Endothelial cell (in vitro differentiated cells): ENCODE measurements around the gene STUB1. TPM values are rescaled to one million over a fixed set of nuclear protein-coding genes. Genes with fewer than 3 reads are reported as not detected.

Source experiments
- DNase-seq: peaks from one replicate; pipeline ENCODE4 v3.0.0; 2021; ENCODE audit warnings: low spot score
- H3K27ac Mint-ChIP-seq: one replicate; pipeline ENCODE4 v1.8.0; 2021; ENCODE audit warnings: mixed read lengths, inconsistent platforms; ENCODE audit not compliant: unreplicated experiment
- H3K27me3 Mint-ChIP-seq: one replicate; pipeline ENCODE4 v1.8.0; 2021; ENCODE audit warnings: mild to moderate bottlenecking, moderate library complexity, mixed read lengths, inconsistent platforms; ENCODE audit not compliant: unreplicated experiment
- H3K36me3 Mint-ChIP-seq: one replicate; pipeline ENCODE4 v1.8.0; 2021; ENCODE audit warnings: mild to moderate bottlenecking, low read depth, mixed read lengths, inconsistent platforms; ENCODE audit not compliant: unreplicated experiment
- H3K4me1 Mint-ChIP-seq: one replicate; pipeline ENCODE4 v1.8.0; 2021; ENCODE audit warnings: mild to moderate bottlenecking, mixed read lengths, inconsistent platforms; ENCODE audit not compliant: unreplicated experiment
- H3K4me3 Mint-ChIP-seq: one replicate; pipeline ENCODE4 v1.8.0; 2021; ENCODE audit warnings: mild to moderate bottlenecking, mixed read lengths, inconsistent platforms; ENCODE audit not compliant: unreplicated experiment
- H3K9me3 Mint-ChIP-seq: one replicate; pipeline ENCODE4 v1.8.0; 2021; ENCODE audit warnings: mixed read lengths, inconsistent platforms; ENCODE audit not compliant: unreplicated experiment
- total RNA-seq: library from RNA; stranded (reverse); fragmentation: NEBNext Ultra II Directional; extraction: Animal tissue kit (Norgen Biotek cat#: 25700); gene quantifications from one replicate; pipeline ENCODE4 v1.2.1, GENCODE V29; 2021; ENCODE audit not compliant: unreplicated experiment
- TF ChIP-seq, protein P1 (sequence below): fragments of 200-600 bp; sonication (generic); IDR thresholded peaks from one replicate; pipeline ENCODE4 v1.5.0; 2021; ENCODE audit warnings: antibody characterized with exemption; ENCODE audit not compliant: unreplicated experiment

STUB1 gene
- total RNA-seq, 1 donor from 2014 or later = 93.7 TPM

DNA sequence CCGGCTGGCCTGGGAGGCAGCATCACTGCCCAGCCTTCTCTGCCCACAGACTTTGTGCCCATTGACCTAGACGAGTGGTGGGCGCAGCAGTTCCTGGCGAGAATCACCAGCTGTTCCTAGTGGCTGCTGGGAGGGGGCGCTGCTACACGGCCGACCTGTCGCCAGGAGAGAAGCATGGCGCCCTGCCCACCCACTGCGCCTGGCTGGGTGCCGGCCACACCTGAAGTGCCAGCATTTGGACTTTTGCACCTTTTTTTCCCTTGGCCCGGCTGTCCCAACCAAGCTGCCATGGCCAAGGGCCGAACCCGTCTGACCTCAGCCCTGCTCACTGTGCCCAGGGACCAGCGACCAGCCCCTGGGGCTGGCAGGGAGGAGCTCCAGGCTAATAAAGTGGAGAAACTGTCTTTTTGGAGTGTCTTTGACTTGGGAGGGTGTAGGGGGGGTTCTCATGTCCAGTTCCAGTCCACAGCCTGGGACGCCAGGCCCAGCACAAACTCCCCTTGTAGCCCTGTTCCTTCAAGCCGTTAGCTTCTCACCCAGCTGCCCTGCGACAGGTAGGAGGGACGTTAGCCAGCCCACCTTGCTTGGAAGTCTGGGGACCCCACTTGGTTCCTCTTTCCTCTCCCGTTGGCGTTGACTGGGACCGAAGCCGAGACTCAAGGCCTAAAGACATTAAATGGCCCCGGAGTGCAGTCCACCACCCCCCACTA lies 32.0 kb upstream of the STUB1 start:
- TF ChIP-seq, protein P1, sequence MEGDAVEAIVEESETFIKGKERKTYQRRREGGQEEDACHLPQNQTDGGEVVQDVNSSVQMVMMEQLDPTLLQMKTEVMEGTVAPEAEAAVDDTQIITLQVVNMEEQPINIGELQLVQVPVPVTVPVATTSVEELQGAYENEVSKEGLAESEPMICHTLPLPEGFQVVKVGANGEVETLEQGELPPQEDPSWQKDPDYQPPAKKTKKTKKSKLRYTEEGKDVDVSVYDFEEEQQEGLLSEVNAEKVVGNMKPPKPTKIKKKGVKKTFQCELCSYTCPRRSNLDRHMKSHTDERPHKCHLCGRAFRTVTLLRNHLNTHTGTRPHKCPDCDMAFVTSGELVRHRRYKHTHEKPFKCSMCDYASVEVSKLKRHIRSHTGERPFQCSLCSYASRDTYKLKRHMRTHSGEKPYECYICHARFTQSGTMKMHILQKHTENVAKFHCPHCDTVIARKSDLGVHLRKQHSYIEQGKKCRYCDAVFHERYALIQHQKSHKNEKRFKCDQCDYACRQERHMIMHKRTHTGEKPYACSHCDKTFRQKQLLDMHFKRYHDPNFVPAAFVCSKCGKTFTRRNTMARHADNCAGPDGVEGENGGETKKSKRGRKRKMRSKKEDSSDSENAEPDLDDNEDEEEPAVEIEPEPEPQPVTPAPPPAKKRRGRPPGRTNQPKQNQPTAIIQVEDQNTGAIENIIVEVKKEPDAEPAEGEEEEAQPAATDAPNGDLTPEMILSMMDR = peak; percentile 56
- H3K4me1 Mint-ChIP-seq = no peaks in the 10 kb centered on the region
- H3K27ac Mint-ChIP-seq = no peak overlapping the region
- H3K4me3 Mint-ChIP-seq = peak overlapping the region; percentile 62
- H3K9me3 Mint-ChIP-seq = no peaks in the 10 kb centered on the region
- H3K36me3 Mint-ChIP-seq = no peaks in the 10 kb centered on the region
- DNase-seq = no peak
- peaks cover 7% of the 10 kb centered on the region for H3K27me3 Mint-ChIP-seq

DNA sequence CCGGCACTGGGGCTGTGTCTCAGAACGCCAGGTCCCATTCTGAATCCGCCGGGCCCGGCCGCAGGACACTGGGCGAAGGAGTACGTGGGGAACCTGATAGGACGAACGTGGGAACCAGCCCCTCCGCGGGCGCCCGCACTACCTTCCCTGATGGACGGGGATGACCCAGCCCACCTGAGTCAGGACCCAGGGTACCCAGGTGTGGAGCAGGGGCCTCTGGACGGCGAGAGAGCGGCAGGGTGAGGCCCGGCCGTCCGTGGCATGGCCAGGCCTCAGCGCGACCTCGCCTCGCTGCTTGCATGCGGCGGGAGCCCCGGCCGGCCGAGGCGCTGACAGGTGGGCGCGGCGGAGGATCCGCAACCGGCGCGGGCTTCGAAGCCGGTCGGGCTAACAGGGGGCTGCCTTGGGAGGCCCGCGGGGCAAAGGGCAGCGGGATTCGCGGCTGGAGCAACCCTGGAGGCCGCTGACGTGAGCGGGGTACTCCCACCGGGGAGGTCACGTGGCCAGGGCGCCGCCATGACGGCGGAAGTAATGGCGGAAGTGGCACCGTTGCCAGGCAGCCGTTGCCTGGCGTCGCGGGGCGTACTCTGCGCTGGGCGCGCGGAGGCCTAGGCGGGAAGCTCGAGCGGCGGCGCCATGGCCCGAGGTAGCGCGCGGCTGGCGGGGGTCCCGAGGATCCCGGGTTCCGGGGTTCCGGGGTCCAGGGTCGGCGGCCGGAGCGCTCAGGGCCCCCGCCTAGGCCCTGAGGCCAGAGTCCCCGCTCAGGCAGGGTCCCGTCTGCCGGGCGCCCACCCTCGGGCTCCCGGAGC lies 31.2 kb upstream of the STUB1 start, which contains the start of gene WDR90:
WDR90 (plus strand) TSS at position 585 of the 809 bp plus-strand sequence; CDS start at position 637, 52 bp downstream.
- H3K27me3 Mint-ChIP-seq = peaks cover 9% of the 10 kb centered on the region
- no peaks in the 10 kb centered on the region for H3K36me3 Mint-ChIP-seq
- TF ChIP-seq, protein P1 = no peak
- no peaks in the 10 kb centered on the region for H3K4me1 Mint-ChIP-seq
- peak; percentile 88 for DNase-seq
- H3K4me3 Mint-ChIP-seq = peak within 1 kb of the TSS; percentile 76
- no peaks in the 10 kb centered on the region for H3K9me3 Mint-ChIP-seq
- H3K27ac Mint-ChIP-seq = peak within 1 kb of the TSS; percentile 36

DNA sequence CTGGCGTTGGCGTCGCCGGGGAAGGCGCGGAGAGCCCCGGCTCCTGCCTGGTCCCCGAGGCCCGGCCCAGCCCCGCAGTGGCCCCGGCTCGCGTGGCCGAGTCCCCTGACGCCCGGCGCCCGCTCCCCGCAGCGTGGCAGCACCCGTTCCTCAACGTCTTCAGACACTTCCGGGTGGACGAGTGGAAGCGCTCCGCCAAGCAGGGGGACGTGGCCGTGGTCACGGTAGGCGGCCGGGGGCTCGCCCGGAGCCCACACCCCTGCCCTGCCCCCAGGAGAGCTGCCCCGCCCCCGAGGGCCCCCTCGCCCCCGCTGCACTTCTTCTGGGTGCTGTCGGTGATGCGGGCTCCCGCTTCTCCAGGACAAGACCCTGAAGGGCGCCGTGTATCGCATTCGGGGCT lies 30.6 kb upstream of the STUB1 start:
- H3K4me1 Mint-ChIP-seq = no peaks in the 10 kb centered on the region
- H3K27me3 Mint-ChIP-seq = peaks cover 10% of the 10 kb centered on the region
- TF ChIP-seq, protein P1 = no peak
- no peak overlapping the region for H3K27ac Mint-ChIP-seq
- H3K9me3 Mint-ChIP-seq = no peaks in the 10 kb centered on the region
- DNase-seq = no peak
- H3K36me3 Mint-ChIP-seq = no peaks in the 10 kb centered on the region
- H3K4me3 Mint-ChIP-seq = peak overlapping the region; percentile 76

DNA sequence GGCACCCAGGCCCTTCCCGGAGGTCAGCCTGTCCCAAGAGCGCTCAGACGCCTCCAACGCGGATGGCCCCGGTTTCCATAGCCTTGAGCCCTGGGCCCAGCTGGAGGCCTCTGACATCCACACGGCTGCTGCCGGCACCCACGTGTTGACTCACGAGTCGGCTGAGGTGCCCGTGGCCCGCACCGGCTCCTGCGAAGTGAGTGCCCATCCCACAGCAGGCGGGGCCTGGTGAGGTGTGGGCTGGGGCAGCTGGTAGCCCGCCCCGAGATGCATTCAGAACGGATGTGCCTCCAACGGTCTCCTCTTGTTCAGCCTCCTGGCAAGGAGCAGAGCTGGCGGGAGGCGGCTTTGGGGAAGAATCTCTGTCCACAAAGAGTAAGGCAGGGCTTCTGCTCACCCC lies 28.4 kb upstream of the STUB1 start:
- Mint-ChIP-seq H3K27ac (no peak overlapping the region), H3K36me3 (no peaks in the 10 kb centered on the region), H3K27me3 (peaks cover 10% of the 10 kb centered on the region), H3K9me3 (no peaks in the 10 kb centered on the region), H3K4me3 (no peak overlapping the region), H3K4me1 (no peaks in the 10 kb centered on the region)
- TF ChIP-seq, protein P1 = no peak
- no peak for DNase-seq
